ENCODE results near the gene DAB2.

DAB2 gene

GRCh38 chr5:39381376-39381775 lies 43.4 kb downstream of the DAB2 start:
- no peak for DNase-seq (ENCODE audit: low read depth, low spot score)

GRCh38 chr5:39379693-39380092 lies 45.1 kb downstream of the DAB2 start:
- DNase-seq (ENCODE audit: low read depth, low spot score) = no peak

- DNase-seq (ENCODE audit: low read depth, low spot score) = no peak
These were observed 47.2 kb downstream of the DAB2 start for GRCh38 chr5:39377613-39378012.

- no peak for DNase-seq (ENCODE audit: low read depth, low spot score)
These were observed 48.5 kb downstream of the DAB2 start for GRCh38 chr5:39376293-39376714.

GRCh38 chr5:39373791-39374190 lies 51.0 kb downstream of the DAB2 start:
- no peak for DNase-seq (ENCODE audit: low read depth, low spot score)

- no peak for DNase-seq (ENCODE audit: low read depth, low spot score)
These were observed 53.5 kb downstream of the DAB2 start for GRCh38 chr5:39371367-39371635.

GRCh38 chr5:39370555-39371366 lies 54.0 kb downstream of the DAB2 start:
- DNase-seq (ENCODE audit: low read depth, low spot score) = no peak

GRCh38 chr5:39369123-39369815 lies 55.5 kb downstream of the DAB2 start:
- no peak for DNase-seq (ENCODE audit: low read depth, low spot score)

GRCh38 chr5:39368116-39368515 lies 56.7 kb downstream of the DAB2 start:
- DNase-seq (ENCODE audit: low read depth, low spot score) = no peak

- DNase-seq (ENCODE audit: low read depth, low spot score) = no peak
These were observed 57.1 kb downstream of the DAB2 start for GRCh38 chr5:39367711-39368110.

- DNase-seq (ENCODE audit: low read depth, low spot score) = no peak
These were observed 60.4 kb downstream of the DAB2 start, which contains the start of gene C9 for GRCh38 chr5:39364367-39364766. TSS of gene C9 (minus strand) at chr5:39364495. CDS start at chr5:39364464, 31 bp downstream.

- no peak for DNase-seq (ENCODE audit: low read depth, low spot score)
These were observed 61.6 kb downstream of the DAB2 start for GRCh38 chr5:39363217-39363616.

- DNase-seq (ENCODE audit: low read depth, low spot score) = no peak
These were observed 62.1 kb downstream of the DAB2 start for GRCh38 chr5:39362646-39363045.

- DNase-seq (ENCODE audit: low read depth, low spot score) = no peak
These were observed 63.5 kb downstream of the DAB2 start for GRCh38 chr5:39361306-39361705.

GRCh38 chr5:39360471-39361111 lies 64.2 kb downstream of the DAB2 start:
- DNase-seq (ENCODE audit: low read depth, low spot score) = no peak

- no peak for DNase-seq (ENCODE audit: low read depth, low spot score)
These were observed 68.5 kb downstream of the DAB2 start for GRCh38 chr5:39356263-39356662.

- DNase-seq (ENCODE audit: low read depth, low spot score) = no peak
These were observed 69.5 kb downstream of the DAB2 start for GRCh38 chr5:39355324-39355723.

GRCh38 chr5:39353717-39354399 lies 70.9 kb downstream of the DAB2 start:
- no peak for DNase-seq (ENCODE audit: low read depth, low spot score)

GRCh38 chr5:39352951-39353350 lies 71.8 kb downstream of the DAB2 start:
- DNase-seq (ENCODE audit: low read depth, low spot score) = no peak

GRCh38 chr5:39352170-39352569 lies 72.6 kb downstream of the DAB2 start:
- DNase-seq (ENCODE audit: low read depth, low spot score) = no peak

- DNase-seq (ENCODE audit: low read depth, low spot score) = no peak
These were observed 75.3 kb downstream of the DAB2 start for GRCh38 chr5:39349484-39349883.

GRCh38 chr5:39342460-39342859 lies 82.3 kb downstream of the DAB2 start:
- DNase-seq (ENCODE audit: low read depth, low spot score) = no peak

Measured in activated CD4-positive, CD25-positive, alpha-beta regulatory T cell treated with anti-CD3 and anti-CD28 coated beads, Interleukin-2, amount 50 U/mL, for 16 hours (primary cell).